H1 (cell line): ENCODE data around the gene ZNF581. TPM values are rescaled to one million over a fixed set of nuclear protein-coding genes. Genes with fewer than 3 reads are reported as not detected.

Source experiments
- CTCF ChIA-PET: fragments of 300-600 bp; sonication (Branson Sonifier 250); formaldehyde crosslinking; loops from one replicate; lab custom pipeline; 2021; ENCODE audit not compliant: partially characterized antibody; lab: Charles Lee
- POLR2A ChIA-PET: fragments of 300-600 bp; sonication (Branson Sonifier 250); formaldehyde crosslinking; loops from one replicate; lab custom pipeline; 2021; ENCODE audit warnings: inconsistent platforms; ENCODE audit not compliant: partially characterized antibody; lab: Charles Lee
- DNase-seq, 2 experiments: peaks; one replicate each; pipeline versions ENCODE4 v3.0.0 to v3.0.0-alpha.2; 2010 to 2022; ENCODE audit warnings: low spot score in 2 of 2, low read depth in 1 of 2, mixed read lengths in 1 of 2
- FAIRE-seq: peaks from 2 replicates; lab custom pipeline; 2011; peaks lifted over from hg19 to GRCh38; lab: Jason Lieb, UNC
- H2AFZ ChIP-seq: 2 replicates; pipeline ENCODE4 v1.8.1; 2012; ENCODE audit warnings: low read length, inconsistent platforms
- H2AK5ac ChIP-seq: 2 replicates; pipeline ENCODE4 v1.6.1; 2013; ENCODE audit warnings: low read depth, low read length
- H2BK120ac ChIP-seq: replicated peaks from 2 replicates; pipeline ENCODE3; 2013; ENCODE audit warnings: low read depth, low read length, inconsistent platforms
- H2BK12ac ChIP-seq: 2 replicates; pipeline ENCODE4 v1.6.1; 2013; ENCODE audit warnings: low read depth, low read length
- H2BK15ac ChIP-seq: 2 replicates; pipeline ENCODE4 v1.6.1; 2013; ENCODE audit warnings: low read length
- H2BK20ac ChIP-seq: 2 replicates; pipeline ENCODE4 v1.6.1; 2013; ENCODE audit warnings: low read length
- H2BK5ac ChIP-seq: 2 replicates; pipeline ENCODE4 v1.6.1; 2013; ENCODE audit warnings: low read depth, low read length
- H3K14ac ChIP-seq: 2 replicates; pipeline ENCODE4 v1.6.1; 2013; ENCODE audit warnings: inconsistent platforms; ENCODE audit not compliant: insufficient read length
- H3K18ac ChIP-seq: 2 replicates; pipeline ENCODE4 v1.6.1; 2013; ENCODE audit warnings: low read length; ENCODE audit errors: extremely low read depth
- H3K23ac ChIP-seq: 2 replicates; pipeline ENCODE4 v1.6.1; 2013; ENCODE audit warnings: inconsistent platforms; ENCODE audit not compliant: insufficient read length
- H3K23me2 ChIP-seq: 2 replicates; pipeline ENCODE4 v1.6.1; 2013; ENCODE audit warnings: low read depth, low read length
- H3K27ac ChIP-seq: 2 replicates; pipeline ENCODE4 v1.6.1; 2011; ENCODE audit warnings: low read depth, low read length, inconsistent platforms
- H3K27me3 ChIP-seq, 4 experiments: replicated peaks in 1 of 4; 1 replicate in 1 of 4; 2 replicates in 3 of 4; pipeline versions ENCODE4 v1.6.1 to v1.8.1; 2011 to 2013; ENCODE audit warnings: low read length in 3 of 4, mild to moderate bottlenecking in 3 of 4, inconsistent platforms in 2 of 4, mixed read lengths in 2 of 4, moderate library complexity in 1 of 4; ENCODE audit not compliant: control insufficient read depth in 3 of 4, insufficient read depth in 3 of 4; ENCODE audit errors: extremely low read depth in 1 of 4
- H3K36me3 ChIP-seq, 4 experiments: 2 replicates each; pipeline versions ENCODE4 v1.6.1 to v1.8.1; 2011 to 2013; ENCODE audit warnings: mild to moderate bottlenecking in 4 of 4, low read length in 3 of 4, moderate library complexity in 2 of 4, control low read depth in 1 of 4, inconsistent platforms in 1 of 4; ENCODE audit not compliant: insufficient read depth in 4 of 4, control insufficient read depth in 2 of 4
- H3K4ac ChIP-seq: replicated peaks from 2 replicates; pipeline ENCODE3; 2013; ENCODE audit warnings: low read length, low read depth, mixed read lengths, inconsistent platforms; ENCODE audit not compliant: insufficient read length
- H3K4me1 ChIP-seq, 4 experiments: replicated peaks in 1 of 4; 1 replicate in 1 of 4; 2 replicates in 3 of 4; pipeline versions ENCODE4 v1.6.1 to v1.8.1; 2011 to 2013; ENCODE audit warnings: low read length in 3 of 4, inconsistent platforms in 2 of 4, mixed read lengths in 1 of 4; ENCODE audit not compliant: insufficient read depth in 4 of 4, control insufficient read depth in 3 of 4
- H3K4me2 ChIP-seq, 2 experiments: 2 replicates each; pipeline versions ENCODE4 v1.6.1 to v1.8.1; 2011 to 2013; ENCODE audit warnings: low read depth in 2 of 2, low read length in 2 of 2, control low read depth in 1 of 2, inconsistent platforms in 1 of 2, mild to moderate bottlenecking in 1 of 2; ENCODE audit not compliant: insufficient read depth in 1 of 2
- H3K4me3 ChIP-seq, 4 experiments: fragments of 200-600, 300-600 bp in 1 of 4; sonication (generic), shearing (Covaris generic), sonication (Bioruptor Twin) in 1 of 4; 2 replicates each; pipeline versions ENCODE4 v1.5.1 to v1.8.1; 2011 to 2016; ENCODE audit warnings: low read length in 4 of 4, low read depth in 3 of 4, control low read depth in 2 of 4, inconsistent platforms in 2 of 4, mild to moderate bottlenecking in 2 of 4, mixed read lengths in 1 of 4, moderate library complexity in 1 of 4; ENCODE audit not compliant: insufficient read depth in 2 of 4; ENCODE audit errors: extremely low read depth in 1 of 4
- H3K56ac ChIP-seq: replicated peaks from 2 replicates; pipeline ENCODE3; 2013; ENCODE audit warnings: low read depth, mild to moderate bottlenecking, mixed read lengths, low read length, inconsistent platforms; ENCODE audit not compliant: insufficient read length
- H3K79me1 ChIP-seq: 2 replicates; pipeline ENCODE4 v1.6.1; 2013; ENCODE audit warnings: low read depth, low read length, control low read depth
- H3K79me2 ChIP-seq, 2 experiments: 2 replicates each; pipeline versions ENCODE4 v1.6.1 to v1.8.1; 2012 to 2013; ENCODE audit warnings: low read length in 2 of 2, mild to moderate bottlenecking in 2 of 2, inconsistent platforms in 1 of 2; ENCODE audit not compliant: insufficient read depth in 2 of 2, control insufficient read depth in 1 of 2
- H3K9ac ChIP-seq, 4 experiments: replicated peaks in 1 of 4; 1 replicate in 1 of 4; 2 replicates in 3 of 4; pipeline versions ENCODE4 v1.6.1 to v1.8.1; 2011 to 2013; ENCODE audit warnings: low read depth in 3 of 4, low read length in 3 of 4, control low read depth in 2 of 4, mild to moderate bottlenecking in 2 of 4, moderate library complexity in 2 of 4, inconsistent platforms in 1 of 4; ENCODE audit errors: extremely low read depth in 1 of 4
- H3K9me3 ChIP-seq, 2 experiments: 2 replicates each; pipeline versions ENCODE4 v1.6.1 to v1.8.1; 2012 to 2013; ENCODE audit warnings: mild to moderate bottlenecking in 2 of 2, moderate library complexity in 2 of 2, control low read depth in 1 of 2, inconsistent platforms in 1 of 2, low read depth in 1 of 2, low read length in 1 of 2, mixed read lengths in 1 of 2; ENCODE audit not compliant: insufficient read depth in 2 of 2
- H4K20me1 ChIP-seq, 2 experiments: replicated peaks in 1 of 2; 2 replicates each; pipeline versions ENCODE3 to v1.8.1; 2011 to 2013; ENCODE audit warnings: inconsistent platforms in 2 of 2, low read length in 2 of 2, mild to moderate bottlenecking in 1 of 2; ENCODE audit not compliant: insufficient read depth in 2 of 2, control insufficient read depth in 1 of 2
- H4K5ac ChIP-seq: 2 replicates; pipeline ENCODE4 v1.6.1; 2013; ENCODE audit warnings: low read length, low read depth, mixed read lengths, inconsistent platforms; ENCODE audit not compliant: insufficient read length
- H4K8ac ChIP-seq: 2 replicates; pipeline ENCODE4 v1.8.0; 2013; ENCODE audit warnings: mild to moderate bottlenecking, moderate library complexity, low read length, inconsistent platforms; ENCODE audit not compliant: insufficient read depth; ENCODE audit errors: extremely low read depth
- H4K91ac ChIP-seq: replicated peaks from 2 replicates; pipeline ENCODE3; 2013; ENCODE audit warnings: low read length, mixed read lengths, inconsistent platforms; ENCODE audit not compliant: insufficient read length
- ASH2L ChIP-seq: fragments of 200-600, 300-600 bp; sonication (generic); IDR thresholded peaks from one replicate; pipeline ENCODE4 v1.7.1; 2017; ENCODE audit warnings: low read length
- ATF2 ChIP-seq: IDR thresholded peaks from 2 replicates; pipeline ENCODE4 v1.6.1; 2012; ENCODE audit warnings: low read length, inconsistent platforms
- EZH2 ChIP-seq: fragments of 200-600 bp; sonication (generic); IDR thresholded peaks from 2 replicates; pipeline ENCODE4 v1.7.1; 2012; ENCODE audit warnings: low read depth, mild to moderate bottlenecking, moderate library complexity, low read length, inconsistent platforms; ENCODE audit not compliant: severe bottlenecking
- RNF2 ChIP-seq: fragments of 200-900, 300-1000 bp; sonication (generic); IDR thresholded peaks from 2 replicates; pipeline ENCODE4 v1.7.1; 2016; ENCODE audit warnings: borderline replicate concordance, low read depth, mild to moderate bottlenecking, antibody characterized with exemption, low read length; ENCODE audit not compliant: poor library complexity, severe bottlenecking; ENCODE audit errors: missing control alignments
- SAP30 ChIP-seq: fragments of 300-600 bp; sonication (generic); IDR thresholded peaks from 2 replicates; pipeline ENCODE4 v1.7.1; 2012; ENCODE audit warnings: low read length, moderate library complexity, mild to moderate bottlenecking, inconsistent platforms; ENCODE audit not compliant: insufficient read depth, insufficient replicate concordance
- SIX5 ChIP-seq: IDR thresholded peaks from 2 replicates; pipeline ENCODE4 v1.6.1; 2011; ENCODE audit warnings: mild to moderate bottlenecking, low read depth, low read length
- TBP ChIP-seq: IDR thresholded peaks from 2 replicates; pipeline ENCODE4 v1.6.1; 2011; ENCODE audit warnings: low read depth, low read length, improper control_type of control experiment
- WGBS, 2 experiments: shearing (Covaris generic) in 1 of 2; methylation state at CpG; one replicate each; pipeline versions ENCODE4 v1.1.6 to v1.1.7; 2013 to 2015; ENCODE audit warnings: low lambda C conversion rate in 2 of 2, mixed read lengths in 2 of 2, inconsistent platforms in 1 of 2, low coverage in 1 of 2, missing lambda C conversion rate in 1 of 2; ENCODE audit not compliant: insufficient replicate concordance in 2 of 2, insufficient coverage in 1 of 2, insufficient read length in 1 of 2; ENCODE audit errors: extremely low coverage in 1 of 2, missing lambda C conversion rate in 1 of 2; 5-methylcytosine and 5-hydroxymethylcytosine counted together
- polyA plus RNA-seq, 7 experiments: library from polyadenylated mRNA; depleted of rRNA in 3 of 7; stranded (reverse) in 5 of 7; unstranded in 2 of 7; fragments of >200 nt in 5 of 7; fragments of 200-250 nt in 2 of 7; gene quantifications; 1 replicate in 5 of 7; 2 replicates in 1 of 7; 4 replicates in 1 of 7; pipeline versions ENCODE4 v1.2.1 to v1.2.3, GENCODE V29; 2011 to 2013; ENCODE audit warnings: missing spikeins in 2 of 7, mixed read lengths in 2 of 7
- total RNA-seq: library from RNA; stranded (reverse); fragmentation: NEBNext Ultra II Directional; extraction: Animal tissue kit (Norgen Biotek cat#: 25700); gene quantifications from 2 replicates; pipeline ENCODE4 v1.2.1, GENCODE V29; 2021

ZNF581 gene
- total and polyA plus RNA-seq, 2 of the 8 experiments (the other 6 are each of a cell fraction or from before 2014, with no cell fraction given) = 73.0 to 76.1 TPM

GRCh38 chr19:55679343-55680257, 36.2 kb downstream of the ZNF581 start:
- Histone ChIP-seq H3K56ac (no peak overlapping the region), H3K4me1 (peaks cover 0 to 2% (median 0%) of the 10 kb centered on the region in 4 experiments; a peak in 2 of 7 replicates), H3K27ac (no peak overlapping the region), H3K9me3 (no peaks in the 10 kb centered on the region), H3K4me2 (no peak overlapping the region), H2BK5ac (no peak overlapping the region), H3K23ac (no peak overlapping the region), H2AFZ (no peak overlapping the region), H3K18ac (no peak overlapping the region), H3K27me3 (no peaks in the 10 kb centered on the region), H4K20me1 (peaks cover 10 to 29% of the 10 kb centered on the region in 2 experiments), H3K9ac (no peak overlapping the region; a peak in 1 of 7 replicates), H2BK15ac (no peak overlapping the region), H3K36me3 (peaks cover 7 to 25% (median 19%) of the 10 kb centered on the region in 4 experiments; a peak in 7 of 8 replicates), H3K79me1 (peaks cover 22% of the 10 kb centered on the region), H2BK20ac (no peak overlapping the region), H3K79me2 (peaks cover 21 to 69% of the 10 kb centered on the region in 2 experiments), H4K5ac (no peak overlapping the region), H4K8ac (no peak overlapping the region), H2BK120ac (no peak overlapping the region), H3K14ac (no peak overlapping the region), H3K4ac (no peak overlapping the region), H4K91ac (no peak overlapping the region), H3K4me3 (no peak overlapping the region), H2BK12ac (no peak overlapping the region), H2AK5ac (no peak overlapping the region), H3K23me2 (peaks cover 5% of the 10 kb centered on the region; the same call in 1 of the 2 replicates)
- CTCF ChIA-PET = no interaction called here
- no peak for DNase-seq
- FAIRE-seq = no peak
- POLR2A ChIA-PET = no interaction called here
- WGBS, 2 experiments = 85% methylated on average over 21 of the region's 24 CpGs; no CpG with 5 or more reads in 1 of the 2 experiments
- TF ChIP-seq ASH2L (no peak), EZH2 (no peak), RNF2 (no peak), TBP (no peak), ATF2 (no peak), SAP30 (no peak), SIX5 (no peak)
